HepG2 (cell line): Measurements from ENCODE around the gene UGT1A7. TPM values are rescaled to one million over a fixed set of nuclear protein-coding genes. Genes with fewer than 3 reads are reported as not detected.

Source experiments
- ATAC-seq: fragments of 200-7000 bp; cut with Tn5 transposase; 3 replicates; pipeline ENCODE4 v1.9.1; 2020; ENCODE audit warnings: mild to moderate bottlenecking, moderate library complexity
- BruUV-seq: library from RNA; stranded (reverse); fragments of 400-500 nt; replicated peaks from 2 replicates; lab custom pipeline; 2021; lab: Mats Ljungman, UMichigan
- CTCF ChIA-PET: fragments of 300-600 bp; formaldehyde crosslinking; extraction: SDS; loops from one replicate; lab custom pipeline; 2021; ENCODE audit warnings: low total read pairs, inconsistent platforms, low intra/inter-chr PET ratio; lab: Yijun Ruan, JAX
- POLR2A ChIA-PET: fragments of 350-600 bp; sonication (Branson Sonifier 250); formaldehyde crosslinking; loops from one replicate; lab custom pipeline; 2020; ENCODE audit warnings: antibody characterized with exemption, inconsistent platforms; lab: Yijun Ruan, JAX
- DNase-seq: peaks from one replicate; pipeline ENCODE4 v3.0.0-alpha.2; 2015; ENCODE audit warnings: low spot score
- FAIRE-seq: peaks from 3 replicates; lab custom pipeline; 2011; peaks lifted over from hg19 to GRCh38; lab: Jason Lieb, UNC
- H2AFZ ChIP-seq: one replicate; pipeline ENCODE4 v1.6.1; 2011; ENCODE audit warnings: low read length, inconsistent platforms
- H3K27ac ChIP-seq: fragments of 300-600 bp; 3 replicates; pipeline ENCODE4 v1.8.0; 2011; ENCODE audit warnings: mixed run types, mild to moderate bottlenecking, mixed read lengths, low read length, inconsistent platforms; ENCODE audit not compliant: insufficient read depth; ENCODE audit errors: extremely low read length
- H3K27me3 ChIP-seq, 2 experiments: fragments of 200-600 bp in 1 of 2; 2 replicates in 1 of 2; 3 replicates in 1 of 2; pipeline versions ENCODE4 v1.6.0 to v1.8.0; 2011; ENCODE audit warnings: low read length in 2 of 2, mild to moderate bottlenecking in 2 of 2, moderate library complexity in 2 of 2, inconsistent platforms in 1 of 2; ENCODE audit not compliant: insufficient read depth in 2 of 2, control insufficient read depth in 1 of 2
- H3K36me3 ChIP-seq, 2 experiments: fragments of 200-600 bp in 1 of 2; replicated peaks in 1 of 2; 2 replicates in 1 of 2; 3 replicates in 1 of 2; pipeline versions ENCODE4 v1.5.1 to v1.8.0; 2011; ENCODE audit warnings: low read length in 2 of 2, inconsistent platforms in 1 of 2; ENCODE audit not compliant: insufficient read depth in 2 of 2, control insufficient read depth in 1 of 2
- H3K4me1 ChIP-seq: 2 replicates; pipeline ENCODE4 v1.5.1; 2012; ENCODE audit warnings: low read length, inconsistent platforms; ENCODE audit not compliant: insufficient read depth
- H3K4me2 ChIP-seq: 2 replicates; pipeline ENCODE4 v1.6.0; 2011; ENCODE audit warnings: low read depth, low read length, inconsistent platforms
- H3K4me3 ChIP-seq, 3 experiments: fragments of 200-600 bp in 1 of 3; sonication (generic), shearing (Covaris generic) in 1 of 3; replicated peaks in 1 of 3; 2 replicates each; pipeline ENCODE4 v1.5.1; 2011 to 2016; ENCODE audit warnings: low read length in 3 of 3, inconsistent platforms in 2 of 3, low read depth in 2 of 3, mild to moderate bottlenecking in 2 of 3, control low read depth in 1 of 3, mixed read lengths in 1 of 3; ENCODE audit not compliant: insufficient read depth in 1 of 3
- H3K79me2 ChIP-seq: one replicate; pipeline ENCODE4 v1.6.1; 2011; ENCODE audit warnings: low read length, inconsistent platforms; ENCODE audit not compliant: insufficient read depth
- H3K9ac ChIP-seq: 2 replicates; pipeline ENCODE4 v1.6.0; 2011; ENCODE audit warnings: mild to moderate bottlenecking, low read depth, low read length, inconsistent platforms; ENCODE audit not compliant: insufficient read depth
- H3K9me3 ChIP-seq: 2 replicates; pipeline ENCODE4 v1.5.1; 2012; ENCODE audit warnings: mild to moderate bottlenecking, low read length
- H4K20me1 ChIP-seq: 2 replicates; pipeline ENCODE4 v1.6.0; 2011; ENCODE audit warnings: inconsistent platforms, mild to moderate bottlenecking, low read length, moderate library complexity; ENCODE audit not compliant: insufficient read depth
- BORCS8-MEF2B ChIP-seq: sonication (generic); formaldehyde crosslinking; IDR thresholded peaks from 2 replicates; pipeline ENCODE4 v1.8.0; 2022; ENCODE audit warnings: mild to moderate bottlenecking, missing genetic modification reagents
- GTF3A ChIP-seq: sonication (generic); formaldehyde crosslinking; conservative IDR thresholded peaks from 2 replicates; pipeline ENCODE4 v1.4.0; 2020; ENCODE audit warnings: mild to moderate bottlenecking, missing genetic modification reagents
- GZF1 ChIP-seq: sonication (generic); formaldehyde crosslinking; IDR thresholded peaks from 2 replicates; pipeline ENCODE4 v1.5.1; 2020; ENCODE audit warnings: mild to moderate bottlenecking, missing genetic modification reagents
- KLF15 ChIP-seq: sonication (generic); formaldehyde crosslinking; IDR thresholded peaks from 2 replicates; pipeline ENCODE4 v1.8.1; 2023; ENCODE audit warnings: borderline replicate concordance, mild to moderate bottlenecking, inconsistent platforms, missing genetic modification reagents, mixed read lengths
- MYC ChIP-seq: sonication (generic); formaldehyde crosslinking; IDR thresholded peaks from 2 replicates; pipeline ENCODE4 v1.9.0; 2021; ENCODE audit warnings: missing genetic modification reagents, borderline replicate concordance
- SIN3B ChIP-seq: fragments of 150-350 bp; IDR thresholded peaks from 2 replicates; pipeline ENCODE4 v1.6.1; 2014; ENCODE audit warnings: low read length
- SIX1 ChIP-seq: sonication (generic); formaldehyde crosslinking; IDR thresholded peaks from 2 replicates; pipeline ENCODE4 v1.4.0; 2020; ENCODE audit warnings: missing genetic modification reagents, borderline replicate concordance
- SP5 ChIP-seq: IDR thresholded peaks from 2 replicates; pipeline ENCODE4 v1.6.1; 2016; ENCODE audit warnings: low read depth, borderline replicate concordance
- XBP1 ChIP-seq: sonication (generic); formaldehyde crosslinking; IDR thresholded peaks from 2 replicates; pipeline ENCODE4 v1.5.0; 2020; ENCODE audit warnings: missing genetic modification reagents
- ZNF317 ChIP-seq: sonication (generic); formaldehyde crosslinking; IDR thresholded peaks from 2 replicates; pipeline ENCODE4 v1.5.0; 2020; ENCODE audit warnings: mild to moderate bottlenecking, missing genetic modification reagents
- WGBS: methylation state at CpG from one replicate; pipeline ENCODE4 v1.1.6; 2017; ENCODE audit warnings: low lambda C conversion rate; 5-methylcytosine and 5-hydroxymethylcytosine counted together
- in situ Hi-C: cut with HindIII; loops from 2 replicates; pipeline ENCODE4 v1.10.0; 2017; ENCODE audit warnings: low pct_unique_long_range_greater_than_20kb; ENCODE audit not compliant: extremely low pct_ligation_motif_present
- intact Hi-C: fragments of 100-400 bp; cut with micrococcal nuclease; formaldehyde crosslinking; loops from one replicate; pipeline ENCODE4 v1.10.0; 2022; ENCODE audit not compliant: unreplicated experiment
- polyA plus RNA-seq, 8 experiments: library from polyadenylated mRNA; depleted of rRNA in 3 of 8; stranded (reverse) in 7 of 8; unstranded in 1 of 8; fragments of >200 nt; fragmentation: Illumina TruSeq in 4 of 8; extraction: Trizol in 4 of 8; gene quantifications; 2 replicates each; pipeline versions ENCODE4 v1.2.1 to v1.2.3, GENCODE V29; 2011 to 2016; ENCODE audit warnings: low read depth in 4 of 8, missing spikeins in 1 of 8, mixed read lengths in 1 of 8; ENCODE audit not compliant: insufficient read depth in 1 of 8
- total RNA-seq, 5 experiments: library from RNA; depleted of rRNA; stranded (reverse); fragments of >200 nt; fragmentation: Illumina TruSeq; extraction: Trizol; gene quantifications; 2 replicates each; pipeline ENCODE4 v1.2.3, GENCODE V29; 2016; ENCODE audit warnings: low read depth in 1 of 5
- TF ChIP-seq, protein P1 (sequence below): sonication (generic); formaldehyde crosslinking; IDR thresholded peaks from 2 replicates; pipeline ENCODE4 v1.4.0; 2020; ENCODE audit warnings: missing genetic modification reagents
- TF ChIP-seq, protein P2 (sequence below): sonication (generic); formaldehyde crosslinking; IDR thresholded peaks from 2 replicates; pipeline ENCODE4 v1.4.0; 2020; ENCODE audit warnings: missing genetic modification reagents, mild to moderate bottlenecking, borderline replicate concordance
- TF ChIP-seq, protein P3 (sequence below): fragments of 450-650 bp; IDR thresholded peaks from 2 replicates; pipeline ENCODE4 v1.6.1; 2017; ENCODE audit warnings: mild to moderate bottlenecking

The UGT1A7 gene
- total and polyA plus RNA-seq, 2 of the 13 experiments (the other 11 are each of a cell fraction or from before 2014, with no cell fraction given) = not detected

DNA sequence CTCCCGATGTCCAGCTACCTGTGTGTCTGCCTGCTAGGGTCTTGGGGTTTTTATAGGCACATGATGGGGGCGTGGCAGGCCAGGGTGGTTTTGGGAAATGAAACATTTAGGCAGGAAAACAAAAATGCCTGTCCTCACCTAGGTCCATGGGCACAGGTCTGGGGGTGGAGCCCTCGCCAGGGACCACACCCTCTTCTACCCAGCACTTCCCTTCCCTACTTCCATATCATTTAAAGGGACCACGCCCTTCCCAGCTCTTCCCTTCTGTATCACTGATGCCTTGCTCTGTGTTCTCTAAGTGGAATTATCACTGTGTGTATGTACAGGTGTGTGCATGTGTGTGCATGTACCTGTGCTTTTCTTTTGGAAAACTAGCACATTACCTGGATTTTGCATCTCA lies 84.7 kb downstream of the UGT1A7 start:
- WGBS = 68% methylated on average over 4 of the region's 4 CpGs
- Histone ChIP-seq H3K79me2 (no peaks in the 10 kb centered on the region), H3K4me3 (no peak overlapping the region), H2AFZ (no peak overlapping the region), H3K27me3 (peaks cover 4 to 47% of the 10 kb centered on the region in 2 experiments; a peak in 3 of 5 replicates), H3K4me2 (no peak overlapping the region), H3K27ac (no peak overlapping the region), H4K20me1 (no peaks in the 10 kb centered on the region), H3K9ac (no peak overlapping the region), H3K9me3 (no peaks in the 10 kb centered on the region), H3K36me3 (no peaks in the 10 kb centered on the region), H3K4me1 (no peaks in the 10 kb centered on the region)
- DNase-seq (no peak), FAIRE-seq (no peak), ATAC-seq (no peak)
- no TSS peak for BruUV-seq
- intact Hi-C loops (no loop called here), in situ Hi-C loops (no loop called here)
- CTCF ChIA-PET = no interaction called here
- POLR2A ChIA-PET = no interaction called here
- no peak for TF ChIP-seq MYC (CRISPR knock-in tag)
- no peak for TF ChIP-seq BORCS8-MEF2B (CRISPR knock-in tag)
- TF ChIP-seq KLF15 = no peak
- no peak for TF ChIP-seq SIN3B
- TF ChIP-seq, protein P1, sequence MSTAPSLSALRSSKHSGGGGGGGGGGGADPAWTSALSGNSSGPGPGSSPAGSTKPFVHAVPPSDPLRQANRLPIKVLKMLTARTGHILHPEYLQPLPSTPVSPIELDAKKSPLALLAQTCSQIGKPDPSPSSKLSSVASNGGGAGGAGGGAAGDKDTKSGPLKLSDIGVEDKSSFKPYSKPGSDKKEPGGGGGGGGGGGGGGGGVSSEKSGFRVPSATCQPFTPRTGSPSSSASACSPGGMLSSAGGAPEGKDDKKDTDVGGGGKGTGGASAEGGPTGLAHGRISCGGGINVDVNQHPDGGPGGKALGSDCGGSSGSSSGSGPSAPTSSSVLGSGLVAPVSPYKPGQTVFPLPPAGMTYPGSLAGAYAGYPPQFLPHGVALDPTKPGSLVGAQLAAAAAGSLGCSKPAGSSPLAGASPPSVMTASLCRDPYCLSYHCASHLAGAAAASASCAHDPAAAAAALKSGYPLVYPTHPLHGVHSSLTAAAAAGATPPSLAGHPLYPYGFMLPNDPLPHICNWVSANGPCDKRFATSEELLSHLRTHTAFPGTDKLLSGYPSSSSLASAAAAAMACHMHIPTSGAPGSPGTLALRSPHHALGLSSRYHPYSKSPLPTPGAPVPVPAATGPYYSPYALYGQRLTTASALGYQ (CRISPR knock-in tag) = no peak
- no peak for TF ChIP-seq GZF1 (CRISPR knock-in tag)
- TF ChIP-seq, protein P2, sequence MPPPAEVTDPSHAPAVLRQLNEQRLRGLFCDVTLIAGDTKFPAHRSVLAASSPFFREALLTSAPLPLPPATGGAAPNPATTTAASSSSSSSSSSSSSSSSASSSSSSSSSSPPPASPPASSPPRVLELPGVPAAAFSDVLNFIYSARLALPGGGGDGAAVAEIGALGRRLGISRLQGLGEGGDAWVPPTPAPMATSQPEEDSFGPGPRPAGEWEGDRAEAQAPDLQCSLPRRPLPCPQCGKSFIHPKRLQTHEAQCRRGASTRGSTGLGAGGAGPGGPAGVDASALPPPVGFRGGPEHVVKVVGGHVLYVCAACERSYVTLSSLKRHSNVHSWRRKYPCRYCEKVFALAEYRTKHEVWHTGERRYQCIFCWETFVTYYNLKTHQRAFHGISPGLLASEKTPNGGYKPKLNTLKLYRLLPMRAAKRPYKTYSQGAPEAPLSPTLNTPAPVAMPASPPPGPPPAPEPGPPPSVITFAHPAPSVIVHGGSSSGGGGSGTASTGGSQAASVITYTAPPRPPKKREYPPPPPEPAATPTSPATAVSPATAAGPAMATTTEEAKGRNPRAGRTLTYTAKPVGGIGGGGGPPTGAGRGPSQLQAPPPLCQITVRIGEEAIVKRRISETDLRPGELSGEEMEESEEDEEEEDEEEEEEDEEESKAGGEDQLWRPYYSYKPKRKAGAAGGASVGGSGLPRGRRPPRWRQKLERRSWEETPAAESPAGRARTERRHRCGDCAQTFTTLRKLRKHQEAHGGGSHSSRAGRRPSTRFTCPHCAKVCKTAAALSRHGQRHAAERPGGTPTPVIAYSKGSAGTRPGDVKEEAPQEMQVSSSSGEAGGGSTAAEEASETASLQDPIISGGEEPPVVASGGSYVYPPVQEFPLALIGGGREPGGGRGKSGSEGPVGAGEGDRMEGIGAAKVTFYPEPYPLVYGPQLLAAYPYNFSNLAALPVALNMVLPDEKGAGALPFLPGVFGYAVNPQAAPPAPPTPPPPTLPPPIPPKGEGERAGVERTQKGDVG (CRISPR knock-in tag) = no peak
- TF ChIP-seq XBP1 = no peak
- TF ChIP-seq, protein P3, sequence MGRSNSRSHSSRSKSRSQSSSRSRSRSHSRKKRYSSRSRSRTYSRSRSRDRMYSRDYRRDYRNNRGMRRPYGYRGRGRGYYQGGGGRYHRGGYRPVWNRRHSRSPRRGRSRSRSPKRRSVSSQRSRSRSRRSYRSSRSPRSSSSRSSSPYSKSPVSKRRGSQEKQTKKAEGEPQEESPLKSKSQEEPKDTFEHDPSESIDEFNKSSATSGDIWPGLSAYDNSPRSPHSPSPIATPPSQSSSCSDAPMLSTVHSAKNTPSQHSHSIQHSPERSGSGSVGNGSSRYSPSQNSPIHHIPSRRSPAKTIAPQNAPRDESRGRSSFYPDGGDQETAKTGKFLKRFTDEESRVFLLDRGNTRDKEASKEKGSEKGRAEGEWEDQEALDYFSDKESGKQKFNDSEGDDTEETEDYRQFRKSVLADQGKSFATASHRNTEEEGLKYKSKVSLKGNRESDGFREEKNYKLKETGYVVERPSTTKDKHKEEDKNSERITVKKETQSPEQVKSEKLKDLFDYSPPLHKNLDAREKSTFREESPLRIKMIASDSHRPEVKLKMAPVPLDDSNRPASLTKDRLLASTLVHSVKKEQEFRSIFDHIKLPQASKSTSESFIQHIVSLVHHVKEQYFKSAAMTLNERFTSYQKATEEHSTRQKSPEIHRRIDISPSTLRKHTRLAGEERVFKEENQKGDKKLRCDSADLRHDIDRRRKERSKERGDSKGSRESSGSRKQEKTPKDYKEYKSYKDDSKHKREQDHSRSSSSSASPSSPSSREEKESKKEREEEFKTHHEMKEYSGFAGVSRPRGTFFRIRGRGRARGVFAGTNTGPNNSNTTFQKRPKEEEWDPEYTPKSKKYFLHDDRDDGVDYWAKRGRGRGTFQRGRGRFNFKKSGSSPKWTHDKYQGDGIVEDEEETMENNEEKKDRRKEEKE = no peak
- TF ChIP-seq GTF3A (CRISPR knock-in tag) = no peak
- TF ChIP-seq SP5 = no peak
- no peak for TF ChIP-seq SIX1 (CRISPR knock-in tag)
- TF ChIP-seq ZNF317 (CRISPR knock-in tag) = no peak
